Stimulated activated CD8-positive, alpha-beta memory T cell treated with anti-CD3 and anti-CD28 coated beads, Interleukin-15, amount 100 ng/mL, for 4 hours (primary cell): ENCODE measurements around the gene ATP13A3.
"Not testable (repeated sequence)": the region's sequence is repeated elsewhere in the genome, so short reads cannot be mapped to it uniquely, and the experiment has no call there.

Experiments
- DNase-seq, 2 donors: peaks; one replicate each; pipeline ENCODE4 v3.0.0-alpha.2; 2020; ENCODE audit warnings: low read depth in 2 of 2

Gene ATP13A3

DNA sequence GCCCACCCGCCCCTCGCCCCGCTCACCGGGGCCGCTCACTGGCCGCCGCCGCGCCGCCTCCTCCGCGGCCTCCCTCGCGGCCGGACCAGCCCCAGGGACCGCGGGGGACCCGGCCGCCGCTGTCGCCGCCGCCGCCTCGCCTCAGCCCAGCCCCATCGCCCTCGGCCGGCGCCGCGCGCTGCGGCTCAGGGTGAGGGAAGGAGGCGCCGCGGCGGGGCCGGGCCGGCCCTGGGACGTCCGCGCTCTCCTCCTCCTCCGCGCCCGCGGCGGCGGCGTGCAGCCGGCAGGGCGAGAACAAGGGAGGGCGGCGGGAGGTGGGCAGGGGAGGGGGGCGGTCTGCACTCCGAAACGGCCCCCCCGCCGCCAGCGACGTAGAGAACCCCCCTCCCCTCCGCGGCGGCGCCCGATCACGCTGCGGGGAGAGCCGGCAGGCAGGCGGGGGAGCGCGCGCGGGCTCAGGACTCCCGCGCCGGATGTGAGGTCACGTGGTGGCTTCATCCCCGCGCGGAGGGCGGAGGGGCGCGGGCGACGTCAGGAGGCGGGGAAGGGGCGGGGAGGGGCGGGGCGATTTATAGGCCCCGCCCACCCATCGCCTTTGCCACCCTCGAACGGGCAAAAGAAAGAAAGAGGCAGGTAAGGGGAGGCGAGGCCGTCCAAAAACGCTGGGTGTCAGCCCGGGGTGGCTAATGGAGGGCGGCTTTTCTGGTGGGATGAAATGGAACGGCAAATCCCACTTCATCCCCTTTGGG lies at the start of gene ATP13A3:
Gene ATP13A3, minus strand, starts transcription at position 463 of the 749 bp plus-strand sequence. CDS start 24,812 bp downstream, outside the sequence.
- peak; percentile 76 to 85 for DNase-seq

DNA sequence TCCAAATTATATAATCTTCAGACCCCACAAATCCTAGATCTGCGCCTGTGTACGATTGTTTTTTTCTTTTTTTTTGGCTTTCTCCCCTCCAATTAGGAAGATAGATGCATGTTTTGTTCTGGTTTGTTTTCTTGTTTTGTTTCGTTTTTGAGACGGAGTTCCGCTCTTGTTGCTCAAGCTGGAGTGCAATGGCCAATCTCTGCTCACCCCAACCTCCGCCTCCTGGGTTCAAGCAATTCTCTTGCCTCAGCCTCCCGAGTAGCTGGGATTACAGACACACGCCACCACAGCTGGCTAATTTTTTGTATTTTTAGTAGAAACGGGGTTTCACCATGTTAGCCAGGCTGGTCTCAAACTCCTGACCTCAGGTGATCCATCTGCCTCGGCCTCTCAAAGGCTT lies 48.4 kb upstream of the ATP13A3 start:
- not testable (repeated sequence) for DNase-seq

DNA sequence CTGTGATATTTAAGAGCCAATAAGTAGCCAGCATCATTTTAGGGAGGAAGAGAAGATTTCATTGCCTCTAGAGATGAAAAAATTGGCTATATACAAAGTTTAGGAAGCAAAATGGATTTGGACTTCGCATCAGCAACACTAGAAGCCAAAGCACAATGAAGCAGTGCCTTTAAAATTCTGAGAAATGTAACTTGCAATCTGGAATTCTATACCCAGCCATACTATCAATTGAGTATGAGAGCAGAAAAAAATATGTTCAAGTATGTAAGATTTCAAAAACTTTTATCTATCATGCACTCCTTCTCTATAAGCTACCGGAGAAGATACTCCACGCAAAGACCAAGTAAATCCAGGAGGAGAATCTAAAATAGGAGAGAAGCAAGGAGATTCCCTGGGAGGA lies 47.4 kb upstream of the ATP13A3 start:
- DNase-seq = no peak

DNA sequence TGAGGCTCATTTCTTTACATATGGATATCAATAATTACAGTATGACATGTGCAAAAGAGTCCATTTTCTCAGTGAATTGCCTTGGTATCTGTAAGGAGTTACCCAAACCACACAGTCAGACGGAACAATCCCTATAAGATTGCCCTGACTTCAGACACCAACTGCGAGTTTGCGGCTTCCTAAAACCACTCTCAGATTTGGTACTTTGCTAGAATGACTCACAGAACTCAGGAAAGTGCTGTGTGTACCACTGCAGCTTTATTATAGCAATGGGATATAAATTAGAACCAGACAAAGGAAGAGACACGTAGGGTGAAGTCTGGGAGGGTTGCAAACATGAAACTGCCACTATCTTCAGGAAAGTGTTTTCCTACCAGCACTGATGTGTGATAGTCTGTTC lies 45.8 kb upstream of the ATP13A3 start:
- DNase-seq = no peak

DNA sequence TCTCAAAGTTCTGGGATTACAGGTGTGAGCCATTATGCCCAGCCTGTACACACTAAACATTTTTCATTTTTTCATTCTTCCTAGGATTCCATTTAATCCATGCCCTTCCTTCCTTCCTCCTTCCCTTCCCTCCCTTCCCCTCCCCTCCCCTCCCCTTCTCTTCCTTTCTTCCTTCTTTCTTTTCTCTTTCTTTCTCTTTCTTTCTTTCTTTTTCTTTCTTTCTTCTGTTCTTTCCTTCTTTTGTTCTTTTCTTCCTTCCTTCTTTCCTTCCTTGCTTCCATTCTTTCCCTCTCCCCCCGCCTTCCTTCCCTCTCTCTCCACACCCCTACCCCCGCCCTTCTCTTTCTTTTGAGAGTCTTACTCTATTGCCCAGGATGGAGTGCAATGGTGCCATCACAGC lies 40.9 kb upstream of the ATP13A3 start:
- no peak for DNase-seq

DNA sequence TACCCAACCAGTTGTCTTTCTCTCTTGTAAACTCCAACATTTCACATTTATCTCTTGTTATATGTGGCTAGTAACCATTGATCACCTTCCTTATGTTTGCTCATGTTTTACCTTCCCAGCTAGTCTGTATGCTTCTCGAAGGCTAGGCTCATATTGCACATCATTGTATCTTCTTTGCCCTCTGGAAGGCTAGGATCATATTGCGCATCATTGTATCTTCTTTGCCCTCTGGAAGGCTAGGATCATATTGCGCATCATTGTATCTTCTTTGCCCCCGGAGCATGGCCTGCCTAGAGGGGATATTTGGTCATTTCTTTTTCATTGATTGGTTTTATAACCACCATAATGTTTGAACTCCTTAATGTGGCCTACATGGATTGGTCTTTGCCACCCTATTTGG lies 39.4 kb upstream of the ATP13A3 start:
- no peak for DNase-seq

DNA sequence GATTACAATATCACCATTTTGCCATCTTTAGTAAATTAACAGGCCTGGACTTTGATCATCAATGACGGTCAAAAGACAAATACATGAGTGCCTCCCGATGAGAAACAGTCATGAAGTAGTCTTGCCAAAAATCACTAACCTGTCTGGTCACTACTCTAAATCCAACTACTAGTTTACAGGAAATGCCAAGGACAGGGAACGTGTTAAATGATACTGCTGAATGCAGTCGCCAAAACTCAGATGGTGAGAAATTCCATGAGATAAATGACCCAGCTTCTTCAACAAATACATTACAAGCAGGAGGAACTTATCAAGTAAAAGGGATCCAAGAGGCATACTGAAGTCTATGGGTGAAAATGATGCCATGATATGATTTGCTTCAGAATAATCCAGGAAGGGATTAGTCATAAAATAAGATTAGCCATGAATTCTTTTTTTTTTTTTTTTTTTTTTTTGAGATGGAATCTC lies 35.8 kb upstream of the ATP13A3 start:
- DNase-seq = no peak

DNA sequence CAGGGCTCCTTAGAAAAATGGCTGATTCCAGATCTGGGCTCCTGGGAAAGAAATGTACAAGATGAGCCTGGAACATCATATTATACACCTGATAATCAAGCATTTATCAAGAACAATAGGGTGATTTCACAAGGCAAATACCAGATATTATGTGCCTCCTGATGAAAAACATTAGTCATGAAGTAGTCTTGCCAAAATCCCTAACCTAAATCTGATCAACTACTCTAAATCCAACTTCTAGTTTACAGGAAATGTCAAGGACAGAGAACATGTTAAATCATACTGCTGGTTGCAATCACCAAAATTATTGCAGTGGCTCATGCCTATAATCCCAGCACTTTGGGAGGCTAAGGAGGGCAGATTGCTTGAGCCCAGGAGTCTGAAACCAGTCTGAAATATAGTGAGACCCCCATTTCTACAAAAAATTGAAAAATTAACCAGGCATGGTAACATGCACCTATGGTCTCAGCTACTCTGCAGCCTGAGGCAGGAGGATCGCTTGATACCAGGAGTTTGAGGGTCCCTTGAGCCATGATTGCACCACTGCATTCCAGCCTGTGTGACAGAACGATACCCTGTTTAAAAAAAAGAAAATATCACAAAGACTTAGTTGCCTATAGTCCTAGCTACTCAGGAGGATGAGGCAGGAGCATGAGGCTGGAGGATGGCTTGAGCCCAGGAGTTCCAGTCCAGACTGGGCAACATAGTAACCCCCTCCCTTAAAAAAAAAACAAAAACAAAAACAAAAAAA lies 34.9 kb upstream of the ATP13A3 start:
- DNase-seq = no peak

DNA sequence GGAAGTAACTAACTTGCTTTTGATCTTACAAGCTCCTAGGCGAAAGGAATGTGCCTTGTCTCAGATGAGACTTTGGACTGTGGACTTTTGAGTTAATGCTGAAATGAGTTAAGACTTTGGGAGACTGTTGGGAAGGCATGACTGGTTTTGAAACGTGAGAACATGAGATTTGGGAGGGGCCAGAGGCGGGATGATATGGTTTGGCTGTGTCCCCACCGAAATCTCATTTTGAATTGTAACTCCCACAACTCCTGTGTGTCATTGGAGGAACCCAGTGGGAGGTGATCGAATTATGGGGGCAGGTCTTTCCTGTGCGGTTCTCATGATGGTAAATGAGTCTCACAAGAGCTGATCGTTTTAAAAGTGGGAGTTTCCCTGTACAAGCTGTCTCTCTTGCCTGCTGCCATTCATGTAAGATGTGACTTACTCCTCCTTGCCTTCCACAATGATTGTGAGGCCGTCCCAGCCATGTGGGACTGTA lies 33.9 kb upstream of the ATP13A3 start:
- peak; percentile 8 to 31 for DNase-seq

DNA sequence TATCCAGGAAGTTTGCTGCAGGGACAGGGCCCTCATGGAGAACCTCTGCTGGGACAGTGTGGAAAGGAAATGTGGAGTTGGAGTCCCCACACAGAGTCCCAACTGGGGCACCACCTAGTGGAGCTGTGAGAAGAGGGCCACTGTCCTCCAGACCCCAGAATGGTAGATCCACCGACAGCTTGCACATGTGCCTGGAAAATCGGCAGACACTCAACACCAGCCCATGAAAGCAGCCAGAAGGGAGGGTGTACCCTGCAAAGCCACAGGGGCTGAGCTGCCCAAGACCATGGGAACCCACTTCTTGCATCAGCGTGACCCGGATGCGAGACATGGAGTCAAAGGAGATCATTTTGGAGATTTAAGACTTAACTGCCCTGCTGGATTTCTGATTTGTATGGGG lies 33.4 kb upstream of the ATP13A3 start:
- not testable (repeated sequence) for DNase-seq

DNA sequence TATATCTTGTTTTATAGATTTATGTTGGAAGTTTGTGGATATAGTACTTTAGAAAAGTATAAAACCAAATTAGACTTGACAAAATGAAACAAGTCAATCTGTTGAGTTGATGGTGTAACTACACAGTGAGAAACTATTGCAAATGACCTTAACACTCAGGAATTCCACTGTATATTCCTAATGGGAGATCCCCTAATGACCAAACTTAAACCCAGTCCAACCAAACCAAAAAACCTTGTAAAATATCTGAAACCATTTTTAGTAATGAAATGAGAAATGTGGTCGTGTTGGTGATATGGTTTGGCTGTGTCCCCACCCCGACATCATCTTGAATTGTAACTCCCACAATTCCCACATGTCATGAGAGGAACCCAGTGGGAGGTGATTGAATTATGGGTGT lies 31.9 kb upstream of the ATP13A3 start:
- DNase-seq = no peak

DNA sequence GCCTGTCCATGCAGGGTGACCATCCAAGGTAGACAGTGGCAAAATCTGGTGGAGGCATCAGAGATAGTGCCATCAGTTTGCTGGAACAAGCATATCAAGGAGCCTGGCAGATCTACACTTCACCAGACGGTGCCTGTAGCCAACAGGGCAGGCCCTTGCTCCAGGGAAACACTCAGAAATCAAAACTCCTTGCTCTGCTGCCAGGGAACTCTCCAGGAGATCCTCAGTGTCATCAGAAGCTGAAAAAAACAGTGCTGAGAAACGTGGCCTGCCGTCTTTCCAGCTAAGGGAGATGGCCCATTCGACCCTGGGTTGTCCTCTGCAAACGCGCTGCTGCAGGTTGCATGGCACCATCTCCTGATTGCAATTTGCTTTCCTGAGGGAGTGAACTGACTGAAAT lies 30.5 kb upstream of the ATP13A3 start:
- no peak for DNase-seq

DNA sequence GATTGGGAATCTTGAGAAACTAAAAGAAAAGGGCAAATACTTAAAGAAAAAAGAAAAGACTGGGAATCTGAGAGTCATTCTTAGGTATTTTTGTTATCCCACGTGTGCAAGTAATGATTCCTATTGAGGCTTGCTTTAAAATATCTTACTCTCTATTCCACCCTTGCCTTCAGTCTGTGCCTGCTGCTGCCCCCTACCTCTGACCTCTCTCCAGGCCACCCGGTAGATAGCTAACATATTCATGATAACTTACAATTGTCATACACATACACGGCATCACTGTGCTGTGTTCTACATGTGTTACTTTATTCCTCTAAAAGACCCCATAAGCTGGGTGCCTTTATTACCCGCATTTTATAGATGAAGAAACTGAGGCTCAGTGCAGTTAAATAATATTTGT lies 27.8 kb upstream of the ATP13A3 start:
- no peak for DNase-seq

DNA sequence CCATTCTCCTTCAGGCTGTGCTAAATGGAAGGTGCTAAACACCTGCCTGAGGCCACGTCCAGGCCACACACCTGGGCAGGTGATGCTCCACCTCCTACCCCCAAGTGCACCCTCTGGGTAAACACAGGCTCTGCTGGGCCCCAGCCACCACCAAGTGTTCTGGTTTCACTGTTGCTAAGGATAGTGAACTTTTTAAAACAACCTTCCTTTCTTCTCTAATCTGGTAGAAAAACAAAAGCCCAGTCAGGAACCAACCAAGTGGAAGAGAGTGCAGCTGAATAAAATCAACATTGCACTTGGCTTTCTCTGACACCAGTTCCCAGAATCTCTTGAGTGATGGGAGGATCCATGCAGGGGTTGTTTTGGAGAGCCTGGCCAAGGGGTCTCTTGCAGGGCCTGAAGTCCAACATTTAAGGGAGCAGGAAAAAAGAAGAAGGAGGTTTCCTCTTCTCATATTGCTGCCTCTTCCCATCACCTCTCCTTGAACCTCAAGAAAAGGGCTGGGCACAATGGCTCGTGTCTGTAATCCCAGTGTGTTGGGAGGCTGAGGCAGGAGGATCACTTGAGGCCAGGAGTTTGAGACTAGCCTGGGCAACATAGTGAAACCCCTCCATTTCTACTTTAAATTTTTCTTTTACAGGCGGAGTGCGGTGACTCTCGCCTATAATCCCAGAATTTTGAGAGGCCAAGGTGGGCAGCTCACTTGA lies 26.2 kb upstream of the ATP13A3 start:
- no peak for DNase-seq

DNA sequence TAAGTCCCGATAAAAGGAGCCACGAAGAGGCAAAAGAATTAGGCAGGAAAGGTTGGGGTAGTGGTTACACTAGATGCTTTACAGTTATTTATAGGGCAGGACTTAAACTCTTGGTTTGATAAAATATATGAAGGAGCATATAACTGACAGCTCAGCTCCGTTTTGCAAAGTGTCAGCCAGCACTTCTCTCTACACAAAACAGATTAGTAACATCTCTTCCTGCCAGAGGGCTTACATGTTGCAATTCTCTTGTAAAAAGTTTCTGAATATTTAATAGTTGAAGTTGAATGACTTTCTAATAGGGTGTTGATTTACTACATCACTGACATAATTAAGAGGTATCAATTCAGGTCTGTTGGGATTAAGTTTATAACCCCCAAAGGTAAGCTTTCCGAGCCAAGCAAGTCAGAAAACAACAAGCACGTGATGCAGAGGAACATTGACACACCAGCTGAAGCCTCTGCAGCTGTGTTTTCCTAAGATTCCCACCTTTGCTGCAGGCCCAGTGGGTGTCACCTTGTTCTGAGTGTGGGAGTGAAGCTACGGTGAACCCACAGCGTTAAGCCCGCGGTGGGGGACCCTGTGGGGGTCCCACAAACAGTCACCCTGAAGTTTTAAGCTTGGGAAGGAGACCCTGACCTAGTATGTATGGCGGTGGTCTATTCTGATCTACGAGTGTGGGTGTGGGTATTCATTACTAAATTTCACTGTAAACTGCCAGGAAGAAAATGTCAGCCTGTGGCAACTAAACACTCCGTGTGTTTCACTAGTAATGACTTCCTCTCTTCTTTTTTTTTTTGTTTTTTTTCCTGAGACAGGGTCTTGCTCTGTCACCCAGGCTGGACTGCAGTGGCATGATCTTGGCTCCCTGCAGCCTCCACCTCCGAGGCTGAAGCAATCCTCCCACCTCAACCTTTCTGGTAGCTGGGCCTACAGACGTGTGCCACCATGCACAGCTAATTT lies 22.0 kb upstream of the ATP13A3 start:
- no peak for DNase-seq

DNA sequence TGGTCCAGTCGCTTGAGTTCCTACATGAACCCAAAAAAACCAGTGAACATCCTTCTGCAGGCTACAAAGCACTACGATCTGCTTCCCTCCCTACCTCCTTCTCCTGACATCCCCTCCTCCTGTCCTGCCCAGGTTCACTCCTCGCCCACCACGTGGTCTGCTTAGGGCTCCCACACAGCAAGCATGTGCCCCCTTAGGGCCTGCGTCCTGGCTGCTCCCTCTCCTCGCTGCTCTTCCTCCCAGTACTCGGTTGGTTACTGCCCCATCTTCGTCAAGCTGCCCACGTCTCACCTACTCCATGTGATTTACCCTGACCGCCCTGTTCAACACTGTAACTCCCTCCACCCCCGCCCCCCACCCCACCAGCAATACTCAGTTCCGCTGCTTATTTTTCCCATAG lies 20.8 kb upstream of the ATP13A3 start:
- no peak for DNase-seq

DNA sequence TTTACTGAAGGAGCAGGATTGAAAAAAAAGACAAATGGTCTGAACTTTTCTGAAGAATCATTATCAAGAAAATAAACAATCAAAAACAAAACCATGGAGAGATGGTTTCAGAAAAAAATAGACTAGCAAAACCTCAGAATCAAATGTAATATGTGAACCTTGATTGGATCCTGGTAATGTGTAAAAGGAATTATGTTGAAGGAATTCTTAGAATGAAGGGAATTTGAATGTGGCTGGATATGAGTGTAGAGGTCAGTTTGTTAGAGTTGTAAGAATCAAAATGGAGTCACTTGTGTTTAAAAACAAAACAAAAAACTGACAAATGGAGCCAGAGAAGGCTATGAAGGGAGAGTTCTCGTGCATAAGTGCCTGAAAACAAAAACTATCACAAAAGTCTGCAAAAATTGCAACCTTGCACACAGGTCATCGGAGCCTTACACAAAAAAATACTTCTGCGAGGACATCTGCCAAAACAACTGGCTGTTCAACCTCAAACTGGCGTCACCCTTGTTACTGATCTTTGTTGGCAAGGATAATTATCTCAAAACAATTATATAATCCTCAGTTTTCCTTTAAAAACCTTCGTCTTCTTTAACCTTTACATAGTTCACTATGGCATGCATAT lies 19.1 kb upstream of the ATP13A3 start:
- no peak for DNase-seq

DNA sequence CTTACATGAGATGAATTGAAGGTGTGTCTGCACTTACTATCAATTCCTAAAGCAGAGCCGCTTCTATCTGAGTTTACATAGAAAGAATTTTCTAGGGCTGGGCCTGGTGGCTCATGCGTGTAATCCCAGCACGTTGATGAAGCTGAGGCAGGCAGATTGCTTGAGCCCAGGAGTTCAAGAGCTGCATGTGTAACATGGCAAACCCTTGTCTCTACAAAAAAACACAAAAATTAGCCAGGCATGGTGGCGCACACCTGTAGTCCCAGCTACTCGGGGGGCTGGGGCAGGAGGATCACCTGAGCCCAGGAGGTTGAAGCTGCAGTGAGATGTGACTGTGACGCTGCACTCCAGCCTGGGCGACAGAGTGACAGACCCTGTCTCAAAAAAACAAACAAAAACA lies 18.1 kb upstream of the ATP13A3 start:
- no peak for DNase-seq

DNA sequence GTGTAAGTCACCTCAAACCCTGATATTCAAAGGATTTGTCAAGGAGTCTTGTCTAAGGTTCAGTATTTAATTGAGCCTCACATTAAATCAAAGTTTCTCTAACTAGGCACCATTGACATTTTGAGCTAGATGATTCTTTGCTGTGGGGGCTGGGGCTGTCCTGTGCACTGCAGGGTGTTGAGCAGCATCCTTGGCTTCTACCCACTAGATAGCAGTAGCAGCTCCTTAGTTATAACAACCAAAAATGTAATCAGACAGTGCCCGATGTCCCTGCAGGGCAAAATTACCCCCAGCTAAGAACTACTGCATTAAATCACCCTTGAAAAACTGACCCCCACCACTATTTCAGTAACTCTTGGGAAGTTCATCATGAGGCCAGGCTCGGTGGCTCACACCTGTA lies 17.3 kb upstream of the ATP13A3 start:
- no peak for DNase-seq

DNA sequence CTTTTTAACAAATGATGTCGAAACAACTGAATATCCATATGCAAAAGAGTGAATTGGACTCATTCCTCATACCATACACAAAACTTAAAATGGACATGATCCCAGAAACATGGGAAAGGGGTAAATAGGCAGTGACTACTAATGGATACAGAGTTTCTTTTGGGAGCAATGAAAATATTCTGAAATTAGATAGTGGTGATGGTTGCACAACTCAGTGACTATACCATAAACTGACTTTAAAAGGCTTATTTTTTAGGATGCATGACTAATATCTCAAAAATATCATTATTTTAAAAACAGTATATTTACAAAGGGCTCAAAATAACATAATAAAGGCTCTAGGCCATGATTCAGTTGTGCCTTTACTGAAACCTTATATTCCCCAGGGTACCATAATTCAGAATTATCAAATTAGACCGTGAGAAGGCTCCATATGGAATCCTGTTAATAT lies 16.3 kb upstream of the ATP13A3 start:
- no peak for DNase-seq

DNA sequence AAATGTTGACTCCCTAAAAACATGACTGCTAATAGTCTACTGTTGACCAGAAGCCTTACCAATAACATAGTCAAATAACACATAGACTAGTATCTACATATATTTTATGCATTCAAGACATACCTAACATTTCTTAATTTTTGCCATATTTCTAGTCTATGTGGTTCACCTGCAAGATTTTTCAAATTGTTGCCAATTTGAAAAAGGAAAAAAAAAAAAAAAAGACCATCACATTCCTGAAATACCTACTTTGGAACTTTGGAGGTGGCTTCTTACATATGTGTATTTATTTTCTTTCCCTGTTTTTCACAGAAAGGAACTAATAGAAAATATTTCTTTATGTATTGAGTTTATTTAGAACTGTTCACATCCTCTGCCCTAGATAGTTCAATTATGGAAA lies 13.4 kb upstream of the ATP13A3 start:
- no peak for DNase-seq
